WTC11 (cell line): ENCODE results near the gene GREB1. TPM values are rescaled to one million over a fixed set of nuclear protein-coding genes. Genes with fewer than 3 reads are reported as not detected.

Experiments
- ATF1 ChIP-seq: sonication (generic); formaldehyde crosslinking; IDR thresholded peaks from 2 replicates; pipeline ENCODE4 v1.8.1; 2023; ENCODE audit warnings: mild to moderate bottlenecking, moderate library complexity, missing genetic modification reagents
- ATF3 ChIP-seq: sonication (generic); formaldehyde crosslinking; conservative IDR thresholded peaks from 2 replicates; pipeline ENCODE4 v1.8.1; 2022; ENCODE audit warnings: mild to moderate bottlenecking, missing genetic modification reagents
- CBFB ChIP-seq: sonication (generic); formaldehyde crosslinking; IDR thresholded peaks from 2 replicates; pipeline ENCODE4 v1.8.1; 2022; ENCODE audit warnings: mild to moderate bottlenecking, low read depth, missing genetic modification reagents
- CREB1 ChIP-seq: sonication (generic); formaldehyde crosslinking; IDR thresholded peaks from 2 replicates; pipeline ENCODE4 v1.8.0; 2023; ENCODE audit warnings: mild to moderate bottlenecking, missing genetic modification reagents
- ELF4 ChIP-seq: sonication (generic); formaldehyde crosslinking; IDR thresholded peaks from 2 replicates; pipeline ENCODE4 v1.8.1; 2022; ENCODE audit warnings: low read depth, mild to moderate bottlenecking, moderate library complexity, missing genetic modification reagents
- GRHL2 ChIP-seq: fragments of 250-450 bp; sonication (Bioruptor Pico); IDR thresholded peaks from 2 replicates; pipeline ENCODE4 v1.8.0; 2022; ENCODE audit warnings: mild to moderate bottlenecking, moderate library complexity; ENCODE audit not compliant: insufficient replicate concordance, severe bottlenecking
- MAX ChIP-seq: sonication (generic); formaldehyde crosslinking; IDR thresholded peaks from 2 replicates; pipeline ENCODE4 v1.8.0; 2022; ENCODE audit warnings: mild to moderate bottlenecking, missing genetic modification reagents
- MLX ChIP-seq: sonication (generic); formaldehyde crosslinking; IDR thresholded peaks from 2 replicates; pipeline ENCODE4 v1.8.1; 2023; ENCODE audit warnings: mild to moderate bottlenecking, missing genetic modification reagents, moderate library complexity
- NFYB ChIP-seq: sonication (generic); formaldehyde crosslinking; conservative IDR thresholded peaks from 2 replicates; pipeline ENCODE4 v1.8.0; 2022; ENCODE audit warnings: low read depth, missing genetic modification reagents
- NR3C1 ChIP-seq: sonication (generic); formaldehyde crosslinking; conservative IDR thresholded peaks from 2 replicates; pipeline ENCODE4 v1.8.1; 2023; ENCODE audit warnings: low read depth, mild to moderate bottlenecking, missing genetic modification reagents
- RORB ChIP-seq: fragments of 250-450 bp; sonication (Bioruptor Pico); IDR thresholded peaks from 2 replicates; pipeline ENCODE4 v1.9.0; 2021; ENCODE audit warnings: mild to moderate bottlenecking
- SOX15 ChIP-seq: fragments of 250-450 bp; sonication (Bioruptor Pico); IDR thresholded peaks from 2 replicates; pipeline ENCODE4 v1.9.0; 2021; ENCODE audit warnings: mild to moderate bottlenecking
- SP1 ChIP-seq: sonication (generic); formaldehyde crosslinking; conservative IDR thresholded peaks from 2 replicates; pipeline ENCODE4 v1.8.1; 2022; ENCODE audit warnings: missing genetic modification reagents
- TP53 ChIP-seq: sonication (generic); formaldehyde crosslinking; IDR thresholded peaks from 2 replicates; pipeline ENCODE4 v1.8.1; 2023; ENCODE audit warnings: mild to moderate bottlenecking, missing genetic modification reagents
- ZNF121 ChIP-seq: sonication (generic); formaldehyde crosslinking; IDR thresholded peaks from 2 replicates; pipeline ENCODE4 v1.8.0; 2023; ENCODE audit warnings: missing genetic modification reagents
- ZNF219 ChIP-seq: sonication (generic); formaldehyde crosslinking; IDR thresholded peaks from 2 replicates; pipeline ENCODE4 v1.8.0; 2023; ENCODE audit warnings: missing genetic modification reagents, mild to moderate bottlenecking, borderline replicate concordance
- ZNF232 ChIP-seq: sonication (generic); formaldehyde crosslinking; IDR thresholded peaks from 2 replicates; pipeline ENCODE4 v1.8.0; 2022; ENCODE audit warnings: mild to moderate bottlenecking, missing genetic modification reagents
- ZNF396 ChIP-seq: fragments of 250-450 bp; sonication (Bioruptor Pico); IDR thresholded peaks from 2 replicates; pipeline ENCODE4 v1.8.0; 2021; ENCODE audit warnings: mild to moderate bottlenecking, moderate library complexity, borderline replicate concordance
- ZNF416 ChIP-seq: fragments of 250-450 bp; sonication (Bioruptor Pico); IDR thresholded peaks from 2 replicates; pipeline ENCODE4 v1.9.0; 2021; ENCODE audit warnings: mild to moderate bottlenecking, inconsistent platforms
- ZNF423 ChIP-seq: fragments of 250-450 bp; sonication (Bioruptor Pico); IDR thresholded peaks from 2 replicates; pipeline ENCODE4 v2.1.2; 2022; ENCODE audit warnings: mild to moderate bottlenecking, moderate library complexity
- ZNF512 ChIP-seq: sonication (generic); formaldehyde crosslinking; IDR thresholded peaks from 2 replicates; pipeline ENCODE4 v1.8.1; 2022; ENCODE audit warnings: missing genetic modification reagents, borderline replicate concordance
- ZNF532 ChIP-seq: fragments of 250-450 bp; sonication (Bioruptor Pico); IDR thresholded peaks from 2 replicates; pipeline ENCODE4 v1.9.0; 2021; ENCODE audit warnings: mild to moderate bottlenecking, borderline replicate concordance
- ZSCAN18 ChIP-seq: fragments of 250-450 bp; sonication (Bioruptor Pico); IDR thresholded peaks from 2 replicates; pipeline ENCODE4 v2.1.2; 2022; ENCODE audit warnings: mild to moderate bottlenecking, moderate library complexity
- total RNA-seq: library from RNA; stranded (reverse); gene quantifications from 3 replicates; pipeline ENCODE4 v1.2.3, GENCODE V29; 2021
- TF ChIP-seq, protein P1 (sequence below): fragments of 200-600 bp; IDR thresholded peaks from 2 replicates; pipeline ENCODE4 v1.8.0; 2022; ENCODE audit warnings: antibody characterized with exemption
- TF ChIP-seq, protein P2 (sequence below): sonication (generic); formaldehyde crosslinking; IDR thresholded peaks from 2 replicates; pipeline ENCODE4 v1.8.1; 2023; ENCODE audit warnings: mild to moderate bottlenecking, missing genetic modification reagents

Gene GREB1
- total RNA-seq, 1 experiment from 2014 or later, result 35.7 TPM

GRCh38 chr2:11669454-11670291 is 135.8 kb downstream of the GREB1 start, which contains the start of gene NTSR2 (continued):
- peak; percentile 99 for TF ChIP-seq MAX (CRISPR knock-in tag)
- TF ChIP-seq RORB, result no peak
- TF ChIP-seq ZNF423, result 0 out of 2 replicates have a peak, but pooled peaks have one; percentile 36
- peak; percentile 72 for TF ChIP-seq ZNF416 (CRISPR knock-in tag)
- peak; percentile 99 for TF ChIP-seq CBFB
- TF ChIP-seq ATF1 (CRISPR knock-in tag), result peak; percentile 99
- TF ChIP-seq ZSCAN18 (CRISPR knock-in tag), result no peak
- TF ChIP-seq, protein P1, sequence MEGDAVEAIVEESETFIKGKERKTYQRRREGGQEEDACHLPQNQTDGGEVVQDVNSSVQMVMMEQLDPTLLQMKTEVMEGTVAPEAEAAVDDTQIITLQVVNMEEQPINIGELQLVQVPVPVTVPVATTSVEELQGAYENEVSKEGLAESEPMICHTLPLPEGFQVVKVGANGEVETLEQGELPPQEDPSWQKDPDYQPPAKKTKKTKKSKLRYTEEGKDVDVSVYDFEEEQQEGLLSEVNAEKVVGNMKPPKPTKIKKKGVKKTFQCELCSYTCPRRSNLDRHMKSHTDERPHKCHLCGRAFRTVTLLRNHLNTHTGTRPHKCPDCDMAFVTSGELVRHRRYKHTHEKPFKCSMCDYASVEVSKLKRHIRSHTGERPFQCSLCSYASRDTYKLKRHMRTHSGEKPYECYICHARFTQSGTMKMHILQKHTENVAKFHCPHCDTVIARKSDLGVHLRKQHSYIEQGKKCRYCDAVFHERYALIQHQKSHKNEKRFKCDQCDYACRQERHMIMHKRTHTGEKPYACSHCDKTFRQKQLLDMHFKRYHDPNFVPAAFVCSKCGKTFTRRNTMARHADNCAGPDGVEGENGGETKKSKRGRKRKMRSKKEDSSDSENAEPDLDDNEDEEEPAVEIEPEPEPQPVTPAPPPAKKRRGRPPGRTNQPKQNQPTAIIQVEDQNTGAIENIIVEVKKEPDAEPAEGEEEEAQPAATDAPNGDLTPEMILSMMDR, result no peak
- TF ChIP-seq TP53, result peak; percentile 99
- no peak for TF ChIP-seq SOX15 (CRISPR knock-in tag)
- TF ChIP-seq GRHL2, result no peak
- peak; percentile 94 for TF ChIP-seq SP1 (CRISPR knock-in tag)
- TF ChIP-seq ZNF232 (CRISPR knock-in tag), result peak; percentile 100
- TF ChIP-seq ZNF396, result peak; percentile 76; the same call in 1 of the 2 replicates
- TF ChIP-seq ZNF512 (CRISPR knock-in tag), result peak; percentile 82; the same call in 1 of the 2 replicates
- no peak for TF ChIP-seq ZNF532 (CRISPR knock-in tag)
- TF ChIP-seq, protein P2, sequence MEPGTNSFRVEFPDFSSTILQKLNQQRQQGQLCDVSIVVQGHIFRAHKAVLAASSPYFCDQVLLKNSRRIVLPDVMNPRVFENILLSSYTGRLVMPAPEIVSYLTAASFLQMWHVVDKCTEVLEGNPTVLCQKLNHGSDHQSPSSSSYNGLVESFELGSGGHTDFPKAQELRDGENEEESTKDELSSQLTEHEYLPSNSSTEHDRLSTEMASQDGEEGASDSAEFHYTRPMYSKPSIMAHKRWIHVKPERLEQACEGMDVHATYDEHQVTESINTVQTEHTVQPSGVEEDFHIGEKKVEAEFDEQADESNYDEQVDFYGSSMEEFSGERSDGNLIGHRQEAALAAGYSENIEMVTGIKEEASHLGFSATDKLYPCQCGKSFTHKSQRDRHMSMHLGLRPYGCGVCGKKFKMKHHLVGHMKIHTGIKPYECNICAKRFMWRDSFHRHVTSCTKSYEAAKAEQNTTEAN, result peak; percentile 99
- TF ChIP-seq MLX (CRISPR knock-in tag), result peak; percentile 99
- TF ChIP-seq NFYB (CRISPR knock-in tag), result peak; percentile 71
- peak; percentile 99 for TF ChIP-seq NR3C1 (CRISPR knock-in tag)
- TF ChIP-seq ZNF121 (CRISPR knock-in tag), result peak; percentile 92; the same call in 1 of the 2 replicates
- TF ChIP-seq ZNF219 (CRISPR knock-in tag), result peak; percentile 99
- peak; percentile 99 for TF ChIP-seq ELF4 (CRISPR knock-in tag)
- TF ChIP-seq ATF3 (CRISPR knock-in tag), result peak; percentile 96
- TF ChIP-seq CREB1 (CRISPR knock-in tag), result peak; percentile 98
